ENCODE measurements around the gene TNPO3. TPM values are rescaled to one million over a fixed set of nuclear protein-coding genes. Genes with fewer than 3 reads are reported as not detected.
A peak's percentile ranks its signal among the peaks of the same experiment; 100 is the strongest.

TNPO3 gene
- 38.0 TPM for total RNA-seq
- long read RNA-seq, full-length matches to known transcripts = 28 of 39 reads
- long read RNA-seq, partial matches to known transcripts = 5 of 39 reads
- long read RNA-seq, other reads (novel, unspliced or antisense) = 6 of 39 reads

DNA sequence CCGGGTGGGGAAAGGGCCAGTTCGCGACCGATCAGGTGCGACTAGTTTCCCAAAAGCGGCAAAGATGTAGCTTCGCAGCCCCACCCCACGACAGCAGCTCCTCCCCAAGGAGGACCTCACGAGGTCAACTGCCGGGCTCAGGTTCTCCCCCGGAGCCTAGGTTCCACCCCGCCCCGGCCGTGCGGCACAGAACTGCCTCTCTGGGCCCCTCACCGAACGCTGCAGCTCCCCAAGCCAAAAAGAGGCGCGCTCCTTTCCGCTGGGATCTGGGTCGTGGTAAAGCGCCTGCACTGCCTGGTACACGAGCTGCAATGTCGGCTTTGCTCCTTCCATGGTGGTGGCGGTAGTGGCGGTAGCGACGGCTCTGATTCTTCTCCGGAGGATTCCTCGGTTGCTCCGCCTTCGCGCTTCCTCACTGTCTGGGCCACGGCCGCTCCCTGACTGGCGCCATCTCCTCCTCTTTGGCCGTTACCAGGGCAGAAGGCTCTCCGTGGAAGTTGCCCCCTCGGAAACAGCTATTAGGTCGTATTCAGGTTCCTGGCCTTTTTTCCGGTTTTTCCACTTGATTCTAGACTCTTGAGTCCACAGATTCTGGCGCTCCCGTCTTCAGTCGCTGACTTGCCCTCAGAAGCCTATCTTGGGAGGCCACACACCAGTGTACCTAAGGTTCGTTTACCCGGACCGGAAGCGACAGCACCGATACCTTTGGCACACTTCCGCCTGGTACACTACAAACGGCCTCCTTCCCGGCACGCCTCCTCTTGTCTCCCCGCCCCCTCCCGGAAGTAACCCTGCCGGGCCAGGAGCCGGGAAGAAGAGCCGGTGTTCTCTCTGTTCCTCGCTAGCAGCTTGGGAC is at the start of gene TNPO3:
TNPO3 (minus strand) TSS at position 674 of the 856 bp plus-strand sequence; CDS start at position 333, 341 bp downstream.
- DNase-seq (peak; percentile 94), ATAC-seq (peak; percentile 98)
- intact Hi-C loops (cut with micrococcal nuclease) = no loop called here

DNA sequence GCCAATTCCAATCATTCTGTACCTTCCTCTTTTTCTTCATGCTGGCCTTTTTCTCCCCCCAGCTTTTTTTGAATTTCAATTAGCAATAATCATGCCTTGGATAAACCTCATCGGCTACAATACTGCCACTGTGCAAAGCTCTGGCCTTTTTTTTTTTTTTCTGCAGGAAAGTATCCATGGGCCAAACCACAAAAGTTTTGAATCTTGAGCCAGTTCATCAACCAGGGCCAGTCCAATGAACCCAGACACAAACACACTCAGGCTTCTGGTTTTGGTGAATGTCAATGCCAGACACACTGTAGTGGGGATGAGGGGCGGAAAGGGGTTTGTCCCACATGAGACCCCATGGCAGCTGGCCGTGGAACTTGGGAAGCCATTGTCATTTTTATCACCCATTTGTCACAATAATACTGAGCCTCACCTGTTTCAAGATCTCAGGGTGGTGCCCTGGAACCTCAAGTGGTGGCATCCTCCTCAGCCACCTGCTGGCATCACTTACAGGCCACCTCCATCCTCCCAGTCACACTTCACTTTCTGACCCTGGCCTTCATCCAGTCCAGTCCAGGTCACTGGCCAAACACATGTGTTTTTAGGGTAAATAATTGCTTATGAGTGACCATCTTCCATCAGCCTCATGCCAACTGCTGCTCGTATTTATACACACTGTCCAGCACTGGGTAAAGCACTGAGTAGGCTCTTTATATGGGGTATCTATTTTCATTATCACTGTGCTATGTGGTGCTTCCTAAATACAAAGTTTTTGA is 48.8 kb upstream of the TNPO3 start:
- intact Hi-C loops (cut with micrococcal nuclease) = loop anchor here (10.0 kb wide), 1 partner anchor 199 kb away; no protein-coding TSS in a partner anchor
- DNase-seq (no peak), ATAC-seq (no peak)

DNA sequence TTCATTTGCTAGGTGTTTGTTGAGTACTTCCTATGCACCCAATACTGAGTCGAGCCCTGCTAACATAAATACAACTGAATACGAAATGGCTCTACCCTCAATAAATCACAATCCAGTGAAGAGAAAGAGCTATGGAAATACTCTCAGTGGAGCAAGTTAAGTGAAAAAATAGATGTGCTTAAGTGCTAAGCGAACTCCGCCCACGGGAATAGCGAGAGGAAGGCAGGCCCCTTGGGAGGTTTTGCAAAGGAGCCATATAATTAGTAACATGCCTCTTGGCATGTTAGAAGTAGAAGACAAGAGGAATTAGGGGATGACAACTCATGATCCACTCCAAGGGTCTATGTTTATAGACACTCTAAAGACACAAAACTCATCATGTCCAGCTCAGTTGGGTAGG is 46.8 kb upstream of the TNPO3 start:
- ATAC-seq = no peak
- no peak for DNase-seq
- intact Hi-C loops (cut with micrococcal nuclease) = loop anchor here (10.0 kb wide), 1 partner anchor 197 kb away; no protein-coding TSS in a partner anchor

DNA sequence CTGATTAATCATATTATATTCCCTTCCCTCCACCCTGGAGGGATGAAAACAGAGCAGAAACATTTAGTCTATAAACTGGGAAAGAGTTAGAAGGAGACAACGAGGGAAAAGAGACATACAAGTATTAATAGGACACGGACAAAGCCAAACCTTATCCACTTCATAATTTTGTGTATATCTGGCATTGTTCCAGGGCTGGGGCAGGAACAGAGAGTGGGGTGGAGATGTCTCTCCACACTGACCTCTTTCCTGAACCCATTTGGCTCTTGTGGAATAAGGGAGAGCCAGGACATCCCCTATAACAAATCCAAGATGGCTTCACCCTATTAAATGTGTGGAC is 45.9 kb upstream of the TNPO3 start:
- no peak for DNase-seq
- intact Hi-C loops (cut with micrococcal nuclease) = loop anchor here (10.0 kb wide), 1 partner anchor 196 kb away; no protein-coding TSS in a partner anchor
- ATAC-seq = no peak

DNA sequence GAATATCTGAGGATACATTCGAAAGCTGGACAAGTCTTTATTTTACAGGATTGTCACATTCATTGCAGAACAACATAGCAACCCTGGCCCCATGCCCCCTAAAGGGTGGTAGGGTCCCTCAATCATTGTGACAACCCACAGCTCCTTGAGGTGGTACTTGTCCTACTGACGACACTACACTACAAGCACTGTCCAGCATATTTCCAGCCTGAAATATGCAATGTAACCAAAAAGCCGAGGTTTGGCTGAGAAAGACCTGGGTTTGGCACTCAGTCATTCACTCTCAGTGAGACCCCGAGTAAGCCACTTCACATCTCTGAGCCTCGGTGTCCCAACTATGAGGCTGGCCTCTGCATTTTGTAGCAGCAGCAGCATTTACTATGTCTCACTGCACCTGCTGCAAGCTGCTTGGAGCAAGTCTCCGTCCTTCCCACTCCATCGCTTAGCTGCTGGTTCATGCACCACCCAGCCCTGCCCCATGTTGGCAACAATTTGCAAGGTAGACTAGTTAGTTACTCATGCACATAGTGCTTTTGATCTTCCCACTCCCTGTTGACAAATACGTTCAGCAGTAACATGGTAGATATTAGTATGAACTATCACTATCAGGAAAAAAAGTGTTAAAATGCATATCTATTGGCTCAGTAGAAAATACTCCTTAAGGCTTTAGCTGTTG is 43.6 kb upstream of the TNPO3 start:
- ATAC-seq (no peak), DNase-seq (no peak)
- intact Hi-C loops (cut with micrococcal nuclease) = no loop called here

DNA sequence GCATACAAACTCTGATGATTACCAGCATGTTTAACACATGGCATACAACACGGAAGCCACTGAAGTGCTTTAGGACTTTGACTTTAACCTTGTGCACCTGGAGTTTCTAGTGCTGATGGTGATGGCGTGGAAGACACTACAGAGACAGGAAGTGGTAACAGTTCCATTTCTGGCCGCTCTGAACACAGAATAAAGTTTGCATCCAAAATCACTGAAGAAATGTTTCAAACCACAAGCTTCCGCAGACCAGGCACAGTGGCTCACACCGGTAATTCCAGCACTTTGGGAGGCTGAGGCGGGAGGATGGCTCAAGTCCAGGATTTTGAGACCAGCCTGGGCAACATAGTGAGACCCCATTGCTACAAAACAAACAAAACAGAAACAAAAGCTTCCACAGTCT is 40.3 kb upstream of the TNPO3 start:
- ATAC-seq = no peak
- intact Hi-C loops (cut with micrococcal nuclease) = no loop called here

DNA sequence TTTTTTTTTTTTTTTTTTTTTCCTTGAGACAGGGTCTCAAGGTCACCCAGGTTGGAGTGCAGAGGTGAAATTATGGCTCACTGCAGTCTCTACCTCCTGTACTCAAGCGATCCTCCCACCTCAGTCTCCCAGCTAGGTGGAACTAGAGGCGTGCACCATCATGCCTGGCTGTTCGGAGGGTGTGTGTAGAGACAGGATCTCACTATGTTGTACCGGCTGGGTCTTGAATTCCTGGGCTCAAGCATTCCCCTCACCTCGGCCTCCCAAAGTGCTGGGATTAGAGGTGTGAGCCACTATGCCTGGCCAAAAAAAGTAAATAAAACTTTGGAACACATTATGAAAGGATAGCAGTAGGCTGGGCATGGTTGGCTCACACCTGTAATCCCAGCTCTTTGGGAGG is 39.6 kb upstream of the TNPO3 start:
- no peak for ATAC-seq
- intact Hi-C loops (cut with micrococcal nuclease) = no loop called here
- DNase-seq = no peak

More for the DNA sequence above, 40.3 kb upstream of the TNPO3 start:
- no peak for DNase-seq

DNA sequence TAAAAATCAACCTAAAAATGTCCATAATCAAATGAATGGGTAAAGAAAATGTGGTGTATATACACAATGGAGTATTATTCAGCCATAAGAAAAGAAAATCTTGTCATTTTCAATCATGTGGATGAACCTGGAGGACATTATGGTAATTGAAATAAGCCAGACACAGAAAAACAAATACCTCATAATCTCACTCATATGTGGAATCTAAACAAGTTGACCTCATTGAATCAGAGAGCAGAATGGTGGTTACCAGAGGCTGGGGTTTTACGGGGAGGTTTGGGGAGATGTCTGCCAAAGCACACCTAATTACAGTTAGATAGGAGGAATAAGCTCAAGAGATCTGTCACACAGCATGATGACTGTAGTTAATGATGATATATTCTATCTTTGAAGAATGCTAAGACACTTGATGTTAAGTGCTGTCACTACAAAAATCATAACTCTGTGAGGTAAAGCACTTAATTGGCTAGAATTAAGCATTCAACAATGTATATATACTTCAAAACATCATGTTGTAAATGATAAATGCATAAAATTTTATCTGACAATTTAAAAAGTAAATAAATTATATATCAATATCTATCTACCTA is 39.1 kb upstream of the TNPO3 start:
- intact Hi-C loops (cut with micrococcal nuclease) = no loop called here
- no peak for DNase-seq
- ATAC-seq = no peak

DNA sequence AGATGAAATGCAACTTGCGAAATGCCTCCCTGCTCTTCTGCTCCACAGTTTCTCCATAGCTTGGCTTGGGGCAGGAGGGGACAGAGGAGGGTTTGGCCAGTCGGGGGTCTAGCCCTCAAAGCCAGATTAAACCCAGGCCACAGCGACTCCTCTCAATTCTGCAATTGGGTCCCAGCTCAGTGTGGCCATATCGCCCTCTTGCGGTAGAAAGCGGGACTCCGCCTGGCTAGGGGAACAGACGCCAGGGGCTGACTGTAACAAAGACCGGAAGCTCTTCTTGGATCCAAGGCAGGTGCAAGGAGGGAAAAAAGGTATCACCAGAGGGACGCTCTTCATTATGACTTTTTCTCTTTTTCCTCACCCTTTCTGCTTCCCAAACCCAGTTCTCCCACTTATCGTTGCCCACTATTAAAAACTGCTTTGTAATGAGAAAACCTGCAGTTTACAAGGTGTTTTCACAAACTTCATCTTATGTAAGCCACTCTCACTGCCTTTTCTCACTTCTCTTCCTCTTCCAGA is 36.6 kb upstream of the TNPO3 start:
- DNase-seq (peak; percentile 87), ATAC-seq (peak; percentile 81)
- intact Hi-C loops (cut with micrococcal nuclease) = no loop called here

DNA sequence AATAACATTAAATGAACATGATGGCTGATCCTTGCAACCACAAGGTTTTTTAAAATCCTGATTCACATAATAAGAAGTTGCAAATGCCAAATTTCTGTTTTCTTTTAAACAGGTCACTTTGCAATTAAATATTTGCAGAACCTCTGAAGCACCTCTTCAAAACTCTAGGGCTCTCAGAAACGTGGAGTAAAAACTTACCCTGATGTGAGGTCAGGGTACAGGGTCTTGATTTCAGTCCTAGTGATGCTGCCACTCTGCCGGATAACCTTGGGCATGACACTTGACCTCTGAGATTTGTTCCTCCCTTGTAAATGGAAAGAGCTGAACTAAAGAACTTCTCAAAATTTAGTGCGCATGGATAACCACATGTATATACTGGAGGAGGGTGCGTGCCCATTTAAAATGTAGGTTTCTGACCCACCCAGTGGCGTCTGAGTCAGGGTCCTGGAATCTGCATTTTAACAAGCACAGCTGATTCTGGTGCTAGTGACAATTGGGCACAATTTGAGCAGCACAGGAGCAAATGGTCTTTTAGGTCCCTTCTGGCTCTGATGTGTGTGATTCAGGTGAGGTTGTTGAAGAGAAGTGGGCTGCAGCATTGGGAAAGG is 35.5 kb upstream of the TNPO3 start:
- ATAC-seq (no peak), DNase-seq (no peak)
- intact Hi-C loops (cut with micrococcal nuclease) = no loop called here

DNA sequence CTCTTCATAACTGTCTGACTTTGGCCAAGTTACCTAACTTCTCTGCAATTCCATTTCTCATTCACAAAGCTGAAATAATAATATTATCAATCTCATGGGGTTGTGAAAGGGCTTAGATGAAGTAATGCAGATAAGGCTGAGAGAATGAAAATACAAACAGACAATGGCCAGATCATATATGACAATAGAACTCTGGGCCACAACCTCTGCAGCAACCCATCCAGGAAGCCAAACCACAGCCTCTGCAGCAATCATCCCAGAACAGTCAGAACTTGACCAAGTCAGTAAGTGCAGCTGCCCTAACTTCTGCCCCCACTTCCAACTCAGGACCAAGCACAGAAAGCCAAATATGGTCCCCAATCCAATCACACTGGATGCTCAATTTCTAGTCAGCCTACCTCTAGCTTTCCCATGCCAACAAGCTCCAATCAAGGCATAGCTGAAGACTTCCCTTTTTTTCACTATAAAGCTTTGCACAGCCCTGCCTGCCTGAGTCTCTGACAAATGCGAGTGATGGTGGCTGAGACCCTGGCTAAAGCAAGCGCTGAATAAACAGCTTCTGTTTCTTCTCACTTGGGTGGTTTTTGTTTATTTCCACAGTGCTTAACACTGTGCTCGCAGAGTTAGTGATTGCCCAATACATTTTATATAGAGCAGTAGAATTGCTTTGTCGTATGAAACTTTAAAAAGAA is 34.8 kb upstream of the TNPO3 start:
- ATAC-seq = no peak
- no peak for DNase-seq
- intact Hi-C loops (cut with micrococcal nuclease) = no loop called here

DNA sequence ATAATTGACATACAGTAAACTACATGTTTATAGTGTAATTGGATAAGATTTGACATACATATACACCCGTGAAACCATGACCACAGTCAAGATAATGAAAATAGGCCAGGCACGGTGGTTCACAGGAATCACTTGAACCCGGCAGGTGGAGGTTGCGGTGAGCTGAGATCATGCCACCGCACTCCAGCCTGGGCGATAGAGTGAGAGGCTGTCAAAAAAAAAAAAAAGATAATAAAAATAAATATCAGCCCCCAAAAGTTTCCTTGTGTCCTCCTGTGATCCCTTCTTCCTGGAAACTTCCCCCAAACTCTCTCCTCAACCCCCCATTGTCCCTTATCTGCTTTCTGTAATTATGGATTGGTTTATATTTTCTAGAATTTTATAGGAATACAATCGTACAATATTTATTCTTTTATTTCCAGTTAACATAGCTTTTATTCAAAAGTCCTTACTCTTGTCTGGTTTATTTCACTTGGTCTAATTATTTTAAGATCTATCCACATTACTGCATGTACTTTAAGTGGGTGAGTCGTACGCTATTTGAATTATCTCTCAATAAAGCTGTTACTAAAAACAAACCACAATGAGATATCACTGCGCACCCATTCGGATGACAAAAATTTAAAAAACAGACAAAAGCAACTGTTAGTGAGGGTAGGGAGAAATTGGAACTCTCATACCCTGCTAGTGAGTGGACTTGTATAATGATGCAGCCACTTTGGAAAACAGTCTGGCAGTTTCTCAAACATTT is 30.1 kb upstream of the TNPO3 start:
- intact Hi-C loops (cut with micrococcal nuclease) = no loop called here
- DNase-seq (no peak), ATAC-seq (no peak)

DNA sequence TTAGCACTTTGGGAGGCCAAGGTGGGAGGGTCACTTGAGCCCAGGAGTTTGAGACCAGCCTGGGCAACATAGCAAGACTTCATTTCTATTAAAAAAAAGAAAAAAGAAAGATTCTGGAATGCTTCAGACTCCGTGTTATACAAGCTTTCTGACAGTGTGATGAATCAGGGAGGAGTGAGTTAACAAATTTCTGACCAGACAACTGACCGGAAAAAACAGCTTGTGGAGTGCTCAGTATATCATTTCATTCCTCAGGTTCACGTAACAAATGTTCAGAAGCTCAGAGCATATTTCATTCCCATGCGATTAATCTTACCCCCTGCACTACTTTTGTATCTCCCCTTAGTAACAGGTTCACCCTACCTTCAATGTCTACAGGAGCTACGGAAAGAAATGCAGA is 28.6 kb upstream of the TNPO3 start:
- DNase-seq (no peak), ATAC-seq (no peak)
- intact Hi-C loops (cut with micrococcal nuclease) = no loop called here

DNA sequence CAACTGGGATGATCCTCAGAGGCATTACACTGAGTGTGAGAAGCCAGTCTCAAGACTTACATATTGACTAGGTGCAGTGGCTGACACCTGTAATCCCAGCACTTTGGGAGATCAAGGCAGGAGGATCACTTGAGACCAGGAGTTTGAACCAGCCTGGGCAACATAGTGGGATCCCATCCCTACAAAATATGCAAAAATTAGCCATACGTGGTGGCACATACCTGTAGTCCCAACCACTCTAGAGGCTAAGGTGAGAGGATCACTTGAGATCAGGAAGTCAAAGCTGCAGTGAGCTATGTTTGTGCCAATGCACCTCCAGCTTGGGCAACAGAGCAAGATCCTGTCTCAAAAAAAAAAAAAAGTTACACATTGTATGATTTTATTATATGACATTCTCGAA is 23.5 kb upstream of the TNPO3 start:
- no peak for ATAC-seq
- no peak for DNase-seq
- intact Hi-C loops (cut with micrococcal nuclease) = no loop called here

DNA sequence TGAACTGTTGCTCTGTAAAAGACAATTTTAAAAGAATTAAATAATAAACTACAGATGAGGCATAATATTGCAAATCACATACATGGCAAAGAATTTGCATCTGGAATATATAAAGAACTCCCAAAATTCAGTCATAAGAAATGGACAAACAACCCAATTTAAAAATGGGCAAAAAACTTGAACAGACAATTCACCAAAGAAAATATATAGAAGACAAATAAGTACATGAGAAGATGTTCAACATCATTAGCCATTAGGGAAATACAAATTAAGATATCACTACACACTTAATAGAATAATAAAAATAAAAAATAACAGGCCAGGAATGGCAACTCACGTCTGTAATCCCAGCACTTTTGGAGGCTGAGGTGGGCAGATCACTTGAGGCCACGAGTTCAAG is 22.0 kb upstream of the TNPO3 start:
- ATAC-seq (no peak), DNase-seq (no peak)
- intact Hi-C loops (cut with micrococcal nuclease) = no loop called here

DNA sequence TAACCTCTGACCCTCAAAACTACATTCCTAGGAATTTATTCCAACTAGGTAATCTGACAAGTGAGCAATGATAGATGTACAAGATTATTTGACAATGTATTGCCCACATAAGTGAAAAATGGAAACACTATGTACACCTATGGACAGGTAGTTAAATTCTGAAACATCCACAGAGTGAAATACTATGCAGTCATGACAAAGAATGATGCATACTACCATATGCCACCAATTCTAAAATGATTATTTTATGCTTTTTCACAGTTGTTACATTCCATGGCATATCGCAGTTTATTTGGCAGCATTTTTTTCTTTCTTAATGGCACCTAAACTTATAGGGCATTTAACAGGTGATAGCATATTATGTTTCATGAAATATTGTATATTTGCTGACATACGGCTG is 20.1 kb upstream of the TNPO3 start:
- DNase-seq (no peak), ATAC-seq (no peak)
- intact Hi-C loops (cut with micrococcal nuclease) = no loop called here

DNA sequence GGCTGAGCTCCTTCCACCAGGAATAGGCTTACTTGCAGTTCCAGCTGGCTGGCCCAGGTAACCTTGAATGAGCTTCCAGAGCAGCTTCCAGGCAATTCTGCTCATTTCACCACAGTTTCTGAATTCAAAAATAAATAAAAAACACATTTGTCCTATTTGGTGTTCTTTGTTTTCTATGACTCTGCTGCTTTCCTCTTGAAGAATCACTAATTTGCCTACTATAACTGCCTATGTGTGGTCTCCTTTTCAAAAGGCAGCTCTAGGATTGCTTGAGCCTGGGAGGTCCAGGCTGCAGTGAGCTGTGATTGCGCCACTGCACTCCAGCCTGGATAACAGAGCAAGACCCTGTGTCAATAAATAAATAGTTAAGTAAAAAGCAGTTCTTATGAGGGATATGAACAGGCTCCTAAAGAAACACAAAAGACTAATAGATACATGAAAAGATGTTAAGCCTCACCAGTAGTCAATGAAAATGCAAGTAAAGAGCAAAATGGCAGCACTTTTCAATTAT is 19.5 kb upstream of the TNPO3 start:
- intact Hi-C loops (cut with micrococcal nuclease) = no loop called here
- no peak for ATAC-seq
- DNase-seq = no peak
